Putamen (tissue), 1 donor: ENCODE results near the gene OR10A6.
A peak's percentile ranks its signal among the peaks of the same experiment; 100 is the strongest.

Source experiments
- DNase-seq: peaks from one replicate; pipeline ENCODE4 v3.0.0-alpha.2; 2016; ENCODE audit warnings: low spot score

OR10A6 gene

GRCh38 chr11:7910286-7910788, 20.7 kb downstream of the OR10A6 start:
- no peak for DNase-seq

DNA sequence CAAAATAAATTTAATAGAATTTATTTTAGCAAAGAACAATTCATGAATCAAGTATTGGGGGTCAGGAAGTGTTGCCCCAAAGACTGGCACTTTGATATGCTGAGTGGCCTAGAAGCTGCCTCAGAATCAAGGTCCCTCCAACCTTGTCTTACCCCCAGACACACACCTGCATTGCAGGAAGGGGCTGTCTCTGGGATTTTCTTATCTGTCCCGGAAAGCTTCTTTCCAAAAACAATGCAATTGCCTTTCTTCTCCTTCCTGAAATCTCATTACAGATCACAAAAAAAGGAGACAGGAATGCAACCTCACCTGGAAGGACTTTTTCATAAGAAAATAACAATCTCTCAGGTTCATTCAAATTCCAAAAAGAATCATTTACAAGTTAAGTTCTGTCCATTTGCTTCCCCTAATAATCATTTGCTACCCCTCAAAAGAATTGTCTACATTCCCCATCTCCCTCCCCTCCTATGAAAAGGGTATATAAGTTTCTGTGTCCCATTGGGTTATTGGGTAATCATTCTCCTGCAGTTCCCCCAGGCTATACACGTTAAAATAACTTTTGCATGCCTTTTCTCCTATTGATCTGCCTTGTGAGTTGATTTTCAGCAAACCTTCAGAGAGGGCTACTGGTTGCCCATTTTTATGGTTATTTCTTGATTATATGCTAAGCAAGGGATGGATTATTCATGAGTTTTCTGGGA, 21.3 kb downstream of the OR10A6 start:
- no peak for DNase-seq

- no peak for DNase-seq
Observed at GRCh38 chr11:7907121-7907520, 23.9 kb downstream of the OR10A6 start.

GRCh38 chr11:7906481-7906880, 24.6 kb downstream of the OR10A6 start:
- DNase-seq = no peak

- no peak for DNase-seq
Observed at GRCh38 chr11:7905961-7906429, 25.1 kb downstream of the OR10A6 start.

GRCh38 chr11:7905549-7905948, 25.5 kb downstream of the OR10A6 start:
- DNase-seq = no peak

DNA sequence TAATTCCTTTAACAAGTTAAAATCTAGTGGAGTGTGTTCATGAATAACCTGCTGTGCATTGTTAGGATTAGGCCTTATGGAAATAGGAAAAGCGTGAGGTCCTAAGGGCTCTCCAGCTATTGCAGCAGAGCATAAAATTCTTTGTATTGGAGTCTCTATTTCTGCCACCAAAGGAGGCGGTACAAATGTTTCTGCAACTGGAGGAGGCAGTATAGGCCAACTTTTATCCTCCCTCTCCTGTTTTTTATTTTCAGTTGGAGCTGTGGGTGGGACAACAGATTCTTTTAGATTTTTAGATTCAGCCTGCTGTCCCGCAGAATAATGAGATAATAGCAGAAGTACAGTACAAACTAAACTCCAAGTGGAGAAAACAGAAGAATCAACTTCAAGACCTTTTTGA, 26.2 kb downstream of the OR10A6 start:
- DNase-seq = no peak

DNA sequence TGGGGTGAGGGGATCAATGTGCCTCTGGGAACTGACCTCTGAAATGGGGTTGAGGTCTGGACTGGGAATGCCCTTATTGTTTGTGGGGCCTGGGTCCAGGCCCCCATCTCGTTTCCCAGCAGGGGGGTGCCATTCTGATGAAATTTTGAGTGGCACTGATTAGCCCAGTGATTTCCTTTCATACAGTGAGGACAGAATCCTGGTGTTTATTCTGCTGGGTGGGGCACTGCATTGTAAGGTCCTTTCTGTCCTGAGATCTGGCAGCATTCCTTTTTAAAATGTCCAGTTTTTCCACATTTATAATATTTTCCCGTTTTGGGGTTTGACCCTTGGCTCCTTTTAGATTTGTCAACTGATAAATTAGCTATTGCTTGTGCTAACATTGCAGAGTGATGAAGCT, 27.1 kb downstream of the OR10A6 start:
- no peak for DNase-seq

- DNase-seq = no peak
Observed at GRCh38 chr11:7901319-7901854, 29.7 kb downstream of the OR10A6 start.

DNA sequence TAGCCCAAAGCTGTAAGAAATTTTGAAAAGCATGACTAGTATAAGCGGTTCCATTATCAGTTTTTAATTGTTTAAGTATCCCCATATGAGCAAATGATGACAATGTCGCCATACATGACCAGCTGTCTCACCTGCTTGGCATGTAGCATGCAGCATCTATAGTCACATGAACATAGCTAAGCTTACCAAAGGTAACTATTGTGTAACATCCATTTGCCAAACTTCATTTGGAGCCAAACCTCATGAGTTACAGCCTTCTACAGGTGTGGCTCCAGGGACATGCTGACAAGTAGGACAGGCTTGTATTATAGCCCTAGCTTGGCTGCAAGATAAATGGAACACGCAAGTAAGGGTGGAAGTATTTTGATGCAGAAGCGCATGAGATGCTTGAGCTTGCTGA, 30.4 kb downstream of the OR10A6 start:
- no peak for DNase-seq

GRCh38 chr11:7899418-7899817, 31.6 kb downstream of the OR10A6 start:
- DNase-seq = no peak

DNA sequence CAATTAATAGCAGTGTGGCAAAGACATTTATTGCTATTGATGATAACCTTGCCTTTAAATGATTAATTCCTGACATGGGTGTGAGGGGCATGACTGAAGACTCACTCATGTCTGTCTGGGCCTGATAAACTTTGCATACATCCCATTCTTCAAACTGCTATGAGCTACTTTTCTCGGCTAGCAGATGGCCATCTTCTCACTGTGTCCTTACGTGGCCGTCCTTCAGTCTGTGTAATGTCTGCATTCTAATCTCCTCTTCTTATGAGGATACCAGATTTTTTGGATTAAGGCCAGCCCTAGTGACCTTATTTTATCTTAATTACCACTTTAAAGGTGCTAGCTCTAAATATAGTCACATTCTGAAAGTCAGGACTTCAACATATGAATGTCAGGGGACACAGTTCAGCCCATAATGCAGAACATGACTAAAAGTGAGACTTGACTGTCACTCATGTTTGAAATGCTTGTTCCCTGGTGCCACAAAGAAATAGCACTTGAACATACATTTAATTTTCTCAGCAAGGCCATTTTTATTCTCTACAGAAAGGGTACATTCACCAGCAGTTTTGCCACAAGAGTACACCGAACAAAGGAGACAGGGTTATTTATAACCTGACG, 32.3 kb downstream of the OR10A6 start:
- DNase-seq = no peak

GRCh38 chr11:7896009-7896785, 34.9 kb downstream of the OR10A6 start:
- no peak for DNase-seq

DNA sequence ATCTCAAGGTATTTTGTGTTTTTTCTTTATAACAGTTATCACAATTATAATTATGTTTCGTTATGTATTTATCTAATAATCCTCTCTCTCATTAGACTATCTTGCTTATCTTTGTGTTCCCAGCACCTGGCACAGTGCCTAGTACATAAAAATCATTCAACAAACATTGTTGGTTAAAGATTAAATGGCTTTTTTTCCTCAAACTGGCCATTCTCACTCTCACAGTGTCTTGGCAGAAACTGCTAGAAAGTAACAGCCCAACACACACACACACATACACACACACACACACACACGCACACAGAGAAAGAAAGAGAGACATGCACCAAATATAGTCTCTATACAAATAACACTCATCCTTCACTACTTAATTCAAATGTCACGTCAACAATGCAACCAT, 36.8 kb downstream of the OR10A6 start:
- DNase-seq = no peak

DNA sequence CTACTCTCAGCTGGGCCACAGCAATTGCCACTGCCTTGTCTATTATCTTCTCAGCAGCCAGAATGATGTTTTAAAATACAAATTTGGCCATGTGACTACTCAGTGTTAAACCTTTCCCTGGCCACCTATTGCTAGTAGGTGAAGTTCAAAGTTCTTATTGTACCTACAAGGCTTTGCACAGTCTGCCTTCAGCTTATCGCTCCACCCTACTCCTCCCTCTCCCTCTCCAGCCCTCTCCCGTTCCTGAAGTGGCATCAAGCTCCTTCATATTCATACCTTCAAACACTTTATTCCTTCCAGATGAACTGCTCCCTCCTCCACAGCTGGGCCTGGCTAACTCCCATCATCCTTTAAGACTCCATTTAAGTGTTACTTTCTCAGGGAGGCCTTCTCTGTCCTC, 37.3 kb downstream of the OR10A6 start:
- DNase-seq = no peak

- peak; percentile 13 for DNase-seq
Observed at GRCh38 chr11:7892840-7893254, 38.2 kb downstream of the OR10A6 start.

GRCh38 chr11:7892059-7892699, 38.9 kb downstream of the OR10A6 start:
- DNase-seq = no peak

DNA sequence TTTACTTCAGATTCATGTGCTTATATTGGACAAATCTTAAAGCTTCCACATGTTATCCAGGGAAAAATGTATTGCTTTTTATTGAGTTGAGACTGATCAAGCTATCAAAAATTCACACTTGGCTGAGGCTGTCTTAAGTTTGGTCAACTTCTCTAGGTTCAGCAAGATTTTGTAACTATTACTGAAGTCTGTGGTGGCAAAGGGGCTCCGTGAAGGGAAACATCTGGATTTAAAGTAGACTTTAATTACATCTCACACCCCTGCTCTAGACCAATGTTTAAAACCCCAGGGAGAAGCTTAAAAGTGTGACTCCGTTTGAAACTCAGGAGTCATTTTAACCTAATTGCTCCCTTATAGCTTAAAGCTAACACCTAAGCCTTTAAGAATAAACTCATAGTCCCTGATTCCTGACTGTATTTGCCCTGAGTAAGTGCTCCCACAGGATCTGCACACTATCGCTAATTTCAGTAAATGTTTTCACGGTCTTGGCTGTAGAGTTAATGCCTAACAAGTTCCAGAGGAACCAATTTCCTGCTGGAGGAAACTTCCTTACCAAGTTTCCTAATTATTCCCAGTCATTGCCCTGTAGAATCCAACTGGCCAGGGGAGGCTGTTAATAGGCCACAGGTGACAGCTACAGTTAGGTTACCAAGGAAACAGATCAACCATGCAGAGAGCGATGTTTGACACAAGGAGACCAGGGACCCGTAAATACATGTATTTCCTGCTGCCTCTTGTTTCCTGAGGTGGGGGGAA, 40.5 kb downstream of the OR10A6 start:
- no peak for DNase-seq

DNA sequence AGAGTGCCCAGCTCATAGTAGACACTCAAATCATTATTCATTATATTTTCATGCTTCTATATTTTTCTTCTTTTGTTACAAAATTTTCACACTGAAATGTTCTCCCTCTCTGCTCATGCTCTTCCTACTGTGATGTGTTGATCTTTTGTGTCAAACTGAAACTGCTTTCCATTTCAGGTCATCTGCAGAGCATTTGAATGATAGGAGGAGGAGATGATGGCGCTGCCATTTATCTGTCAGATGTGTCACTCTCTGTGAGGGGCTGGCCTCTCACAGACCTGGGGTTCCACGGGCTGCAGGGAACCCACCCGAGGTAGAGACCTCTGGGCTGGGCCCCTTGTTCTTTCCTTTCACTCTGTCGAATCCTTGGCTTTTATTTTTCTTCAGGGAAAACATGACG, 41.1 kb downstream of the OR10A6 start:
- DNase-seq = no peak

GRCh38 chr11:7882860-7883259, 48.2 kb downstream of the OR10A6 start:
- DNase-seq = no peak
